ENCODE measurements around the gene NLRP8.
"Not testable (repeated sequence)": the region's sequence is repeated elsewhere in the genome, so short reads cannot be mapped to it uniquely, and the experiment has no call there.

The NLRP8 gene

DNA sequence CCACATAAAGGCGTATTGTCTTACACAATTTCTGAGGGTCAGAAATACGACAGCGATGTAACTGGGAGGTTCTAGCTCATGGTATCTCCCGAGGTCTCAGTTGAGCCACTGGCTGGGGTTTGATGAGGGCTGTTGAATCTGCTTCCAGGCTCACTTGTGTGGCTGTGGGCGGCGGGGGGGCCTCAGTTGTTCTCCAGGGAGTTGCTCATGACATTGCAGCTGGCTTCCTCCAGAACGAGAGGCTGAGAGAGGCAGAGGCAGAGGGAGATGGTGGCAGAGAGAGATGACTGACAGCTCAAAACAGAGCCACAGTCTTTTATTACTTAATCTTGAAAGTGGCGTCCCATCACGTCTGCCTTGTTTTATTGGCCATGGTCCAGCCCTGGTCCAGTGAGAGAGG, 32.8 kb downstream of the NLRP8 start:
- no peak for DNase-seq

DNA sequence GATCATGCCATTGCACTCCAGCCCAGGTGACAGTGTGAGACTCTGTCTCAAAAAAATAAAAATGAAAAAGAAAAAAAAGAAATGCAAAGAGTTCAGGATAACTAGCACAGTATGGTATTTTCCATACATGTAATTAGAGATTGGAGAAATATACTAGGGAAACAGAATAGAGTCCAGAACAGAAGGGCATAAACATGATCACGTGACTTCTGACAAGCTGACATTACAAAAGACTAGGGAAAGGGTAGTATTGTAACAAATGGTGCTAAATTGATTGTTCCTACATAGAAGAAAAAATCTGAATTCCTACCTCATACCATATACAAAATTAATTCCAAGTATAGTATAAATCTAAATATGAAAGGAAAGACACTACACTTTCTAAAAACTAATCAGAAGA, 37.6 kb downstream of the NLRP8 start:
- DNase-seq: no peak

DNA sequence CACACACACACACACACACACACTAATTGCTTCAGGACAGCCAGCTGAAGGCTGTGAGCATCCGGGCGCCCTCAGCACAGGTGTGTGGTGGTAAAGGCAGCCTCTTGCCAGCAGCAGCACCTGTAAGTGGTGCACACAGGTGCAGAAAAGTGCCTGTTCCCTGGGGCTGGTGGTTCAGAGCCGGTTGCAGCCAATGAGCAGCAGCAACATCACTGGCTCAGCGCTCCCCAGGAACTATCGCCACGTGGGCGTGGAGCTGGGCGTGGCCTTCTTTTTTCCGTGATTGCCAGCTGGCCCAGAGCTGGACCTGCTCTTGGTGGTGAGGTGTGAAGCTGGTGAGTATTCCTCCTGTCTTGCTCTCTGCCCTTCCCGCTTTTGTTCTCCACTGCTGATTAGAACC, 38.9 kb downstream of the NLRP8 start, which contains the start of gene NLRP5:
Gene NLRP5, plus strand, starts transcription at position 289 of the 400 bp plus-strand sequence.
- no peak for DNase-seq

DNA sequence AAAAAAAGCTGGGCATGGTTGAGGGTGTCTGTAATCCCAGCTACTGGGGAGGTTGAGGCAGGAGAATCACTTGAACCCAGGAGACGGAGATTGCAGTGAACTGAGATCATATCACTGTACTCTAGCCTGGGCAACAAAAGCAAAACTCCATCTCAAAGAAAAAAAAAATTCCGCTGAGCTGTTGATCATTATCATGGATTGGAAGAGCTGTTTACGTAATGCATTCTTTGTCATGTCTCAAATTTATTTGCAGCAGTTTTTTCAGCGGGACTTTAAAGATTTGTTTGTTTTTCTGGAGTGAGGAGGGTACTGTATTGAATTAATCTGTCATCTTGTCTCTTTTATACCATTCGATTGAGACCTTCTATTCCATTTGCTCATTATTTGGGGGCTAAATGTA, 43.2 kb downstream of the NLRP8 start:
- DNase-seq: no peak

DNA sequence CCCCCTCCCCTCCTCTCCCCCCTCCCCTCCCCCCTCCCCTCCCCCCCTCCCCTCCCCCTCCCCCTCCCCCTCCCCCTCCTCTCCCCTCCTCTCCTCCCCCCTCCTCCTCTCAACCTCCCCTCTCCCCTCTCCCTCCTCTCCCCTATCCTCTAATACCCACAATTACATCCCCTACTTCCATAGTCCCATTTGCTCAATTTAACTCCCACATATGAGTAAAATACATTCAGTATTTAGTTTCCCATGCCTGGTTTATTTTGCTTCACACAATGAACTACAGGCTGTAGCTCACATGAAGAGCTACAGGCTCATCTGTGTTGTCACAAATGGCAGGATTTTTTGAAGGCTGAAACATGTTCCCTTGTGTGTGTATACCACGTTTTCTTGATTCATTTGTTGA, 45.9 kb downstream of the NLRP8 start:
- DNase-seq: no peak

DNA sequence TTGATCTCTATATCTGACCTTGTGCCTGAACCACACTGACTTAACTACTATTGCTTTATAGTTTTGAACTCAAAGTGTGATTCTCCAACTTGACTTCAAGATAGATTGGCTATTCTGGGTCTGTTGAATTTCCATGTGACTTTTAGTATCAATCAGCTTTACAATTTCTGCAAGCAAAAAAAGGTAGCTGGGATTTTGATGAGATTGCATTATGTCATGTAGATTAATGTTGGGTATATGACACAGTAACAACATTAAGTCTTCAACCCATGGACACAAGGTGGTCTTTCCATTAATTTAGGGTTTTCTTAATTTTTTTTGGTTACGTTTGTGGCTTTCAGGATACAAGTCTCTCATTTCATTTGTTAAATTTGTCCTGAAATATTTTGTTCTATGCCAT, 67.1 kb downstream of the NLRP8 start:
- DNase-seq: no peak

DNA sequence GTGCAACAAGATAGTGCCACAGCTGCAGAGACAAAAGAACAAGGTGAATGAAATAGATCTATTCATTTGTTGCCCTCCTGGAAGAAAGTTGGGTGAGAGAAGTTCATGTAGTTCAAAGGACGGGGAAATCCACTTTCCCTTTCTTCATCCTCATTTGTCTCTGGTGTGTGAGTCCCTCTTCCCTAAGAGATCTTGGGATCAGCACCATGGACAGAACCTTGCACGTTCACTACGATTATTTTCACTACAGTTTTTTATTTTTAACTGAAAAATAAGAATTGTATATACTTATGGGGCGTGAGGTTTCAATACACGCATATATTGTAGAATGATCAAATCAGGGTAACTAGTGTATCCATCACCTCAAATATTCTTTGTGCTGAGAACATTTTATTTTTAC, 68.1 kb downstream of the NLRP8 start:
- DNase-seq: no peak

DNA sequence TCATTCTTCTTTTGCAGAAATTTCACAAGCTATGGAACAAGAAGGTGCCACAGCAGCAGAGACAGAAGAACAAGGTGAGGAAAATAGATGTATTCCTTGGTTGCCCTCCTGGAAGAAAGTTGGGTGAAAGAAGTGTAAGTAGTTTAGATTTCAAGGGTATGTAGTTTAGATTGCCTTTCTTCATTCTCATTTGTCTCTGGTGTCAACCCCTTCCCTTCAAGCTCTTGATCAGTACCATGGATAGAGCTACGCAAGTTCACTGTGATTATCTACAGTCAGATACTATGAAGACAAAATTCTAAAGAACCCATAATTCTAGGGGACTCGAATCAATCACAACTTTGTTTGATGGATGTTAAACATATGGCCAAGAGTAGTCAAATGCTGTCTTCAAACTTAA, 71.7 kb downstream of the NLRP8 start:
- not testable (repeated sequence) for DNase-seq

DNA sequence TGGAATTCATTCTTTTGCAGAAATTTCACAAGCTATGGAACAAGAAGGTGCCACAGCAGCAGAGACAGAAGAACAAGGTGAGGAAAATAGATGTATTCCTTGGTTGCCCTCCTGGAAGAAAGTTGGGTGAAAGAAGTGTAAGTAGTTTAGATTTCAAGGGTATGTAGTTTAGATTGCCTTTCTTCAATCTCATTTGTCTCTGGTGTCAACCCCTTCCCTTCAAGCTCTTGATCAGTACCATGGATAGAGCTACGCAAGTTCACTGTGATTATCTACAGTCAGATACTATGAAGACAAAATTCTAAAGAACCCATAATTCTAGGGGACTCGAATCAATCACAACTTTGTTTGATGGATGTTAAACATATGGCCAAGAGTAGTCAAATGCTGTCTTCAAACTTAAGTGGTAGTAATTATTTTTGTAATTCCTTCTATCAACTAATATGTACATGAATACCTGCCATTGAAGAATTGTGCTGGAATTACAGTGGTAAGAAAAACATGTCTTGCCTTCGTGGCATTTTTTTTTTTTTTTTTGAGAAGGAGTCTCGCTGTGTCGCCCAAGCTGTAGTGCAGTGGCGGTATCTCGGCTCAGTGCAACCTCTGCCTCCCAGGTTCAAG, 72.8 kb downstream of the NLRP8 start:
- not testable (repeated sequence) for DNase-seq

DNA sequence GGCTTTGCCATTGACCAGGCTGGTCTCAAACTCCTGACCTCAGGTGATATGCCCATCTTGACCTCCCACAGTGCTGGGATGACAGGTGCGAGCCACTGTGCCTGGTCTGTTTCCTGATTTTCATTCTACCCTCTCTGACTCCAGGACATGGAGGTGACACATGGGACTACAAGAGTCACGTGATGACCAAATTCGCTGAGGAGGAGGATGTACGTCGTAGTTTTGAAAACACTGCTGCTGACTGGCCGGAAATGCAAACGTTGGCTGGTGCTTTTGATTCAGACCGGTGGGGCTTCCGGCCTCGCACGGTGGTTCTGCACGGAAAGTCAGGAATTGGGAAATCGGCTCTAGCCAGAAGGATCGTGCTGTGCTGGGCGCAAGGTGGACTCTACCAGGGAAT, 79.1 kb downstream of the NLRP8 start:
- no peak for DNase-seq
